Fibroblast of mammary gland (primary cell): Measurements from ENCODE around the gene ENTPD2.
"Not testable (repeated sequence)": the region's sequence is repeated elsewhere in the genome, so short reads cannot be mapped to it uniquely, and the experiment has no call there.

Source experiments
- DNase-seq: peaks from one replicate; pipeline ENCODE4 v3.0.0-alpha.2; 2010; ENCODE audit warnings: low read depth
- H3K4me3 ChIP-seq: 2 replicates; pipeline ENCODE4 v1.5.1; 2011; ENCODE audit warnings: low read depth, mild to moderate bottlenecking, low read length, moderate library complexity; ENCODE audit not compliant: control insufficient read depth
- CTCF ChIP-seq: conservative IDR thresholded peaks from 2 replicates; pipeline ENCODE4 v1.5.1; 2011; ENCODE audit warnings: low read depth, low read length, inconsistent platforms; ENCODE audit not compliant: control insufficient read depth, insufficient read depth

ENTPD2 gene

GRCh38 chr9:137034039-137034708 lies 19.7 kb downstream of the ENTPD2 start:
- DNase-seq = no peak
- H3K4me3 ChIP-seq = no peak overlapping the region
- TF ChIP-seq CTCF = no peak

DNA sequence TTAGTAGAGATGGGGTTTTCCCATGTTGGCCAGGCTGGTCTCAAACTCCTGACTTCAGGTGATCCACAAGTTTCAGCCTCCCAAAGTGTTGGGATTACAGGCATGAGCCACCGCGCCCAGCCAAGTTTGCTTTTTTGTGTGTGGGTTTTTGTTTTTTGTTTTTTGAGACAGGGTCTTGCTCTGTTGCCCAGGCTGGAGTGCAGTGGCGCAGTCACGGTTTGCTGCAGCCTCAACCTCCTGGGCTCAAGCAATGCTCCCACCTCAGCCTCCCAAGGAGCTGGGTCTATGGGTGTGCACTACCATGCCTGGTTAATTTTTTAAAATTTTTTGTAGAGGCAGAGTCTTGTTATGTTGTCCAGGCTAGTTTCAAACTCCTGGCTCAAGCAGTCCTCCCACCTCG lies 20.4 kb downstream of the ENTPD2 start:
- not testable (repeated sequence) for H3K4me3 ChIP-seq, DNase-seq

- no peak for TF ChIP-seq CTCF
These were observed 21.0 kb downstream of the ENTPD2 start for GRCh38 chr9:137032858-137033257.

GRCh38 chr9:137031904-137032640 lies 21.8 kb downstream of the ENTPD2 start, which contains the start of gene FUT7:
Gene FUT7 (minus strand): TSS chr9:137032088. CDS start chr9:137031991, 97 bp downstream.
- no peak for DNase-seq
- no peak within 1 kb of the TSS for H3K4me3 ChIP-seq
- no peak for TF ChIP-seq CTCF

More at GRCh38 chr9:137032858-137033257, 21.0 kb downstream of the ENTPD2 start:
- DNase-seq = no peak
- no peak overlapping the region for H3K4me3 ChIP-seq

GRCh38 chr9:137030538-137031527 lies 23.0 kb downstream of the ENTPD2 start:
- DNase-seq = no peak
- no peak for TF ChIP-seq CTCF
- no peak overlapping the region for H3K4me3 ChIP-seq

GRCh38 chr9:137030006-137030405 lies 23.9 kb downstream of the ENTPD2 start:
- TF ChIP-seq CTCF = no peak

More at GRCh38 chr9:137030006-137030405, 23.9 kb downstream of the ENTPD2 start:
- no peak for DNase-seq
- no peak overlapping the region for H3K4me3 ChIP-seq
